ENCODE data around the gene TRAF5.

- TF ChIP-seq, protein P1, sequence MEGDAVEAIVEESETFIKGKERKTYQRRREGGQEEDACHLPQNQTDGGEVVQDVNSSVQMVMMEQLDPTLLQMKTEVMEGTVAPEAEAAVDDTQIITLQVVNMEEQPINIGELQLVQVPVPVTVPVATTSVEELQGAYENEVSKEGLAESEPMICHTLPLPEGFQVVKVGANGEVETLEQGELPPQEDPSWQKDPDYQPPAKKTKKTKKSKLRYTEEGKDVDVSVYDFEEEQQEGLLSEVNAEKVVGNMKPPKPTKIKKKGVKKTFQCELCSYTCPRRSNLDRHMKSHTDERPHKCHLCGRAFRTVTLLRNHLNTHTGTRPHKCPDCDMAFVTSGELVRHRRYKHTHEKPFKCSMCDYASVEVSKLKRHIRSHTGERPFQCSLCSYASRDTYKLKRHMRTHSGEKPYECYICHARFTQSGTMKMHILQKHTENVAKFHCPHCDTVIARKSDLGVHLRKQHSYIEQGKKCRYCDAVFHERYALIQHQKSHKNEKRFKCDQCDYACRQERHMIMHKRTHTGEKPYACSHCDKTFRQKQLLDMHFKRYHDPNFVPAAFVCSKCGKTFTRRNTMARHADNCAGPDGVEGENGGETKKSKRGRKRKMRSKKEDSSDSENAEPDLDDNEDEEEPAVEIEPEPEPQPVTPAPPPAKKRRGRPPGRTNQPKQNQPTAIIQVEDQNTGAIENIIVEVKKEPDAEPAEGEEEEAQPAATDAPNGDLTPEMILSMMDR (IDR thresholded peaks at IDR 0.05): no peak
- no peak for TF ChIP-seq POLR2A (IDR thresholded peaks at IDR 0.05)
Observed at GRCh38 chr1:211320980-211321379, 5.7 kb upstream of the TRAF5 start.
